ENCODE results near the gene PSG5.
"Not testable (repeated sequence)": the region's sequence is repeated elsewhere in the genome, so short reads cannot be mapped to it uniquely, and the experiment has no call there.

The PSG5 gene

GRCh38 chr19:43186311-43186935 is at the start of gene PSG5:
PSG5 (minus strand) TSS chr19:43186536; CDS start chr19:43186405, 131 bp downstream.
- not testable (repeated sequence) for DNase-seq (ENCODE audit: low spot score)

GRCh38 chr19:43235686-43236085 is 49.4 kb upstream of the PSG5 start:
- DNase-seq (ENCODE audit: low spot score), result not testable (repeated sequence)

GRCh38 chr19:43229315-43229714 is 43.0 kb upstream of the PSG5 start:
- no peak for DNase-seq (ENCODE audit: low spot score)

GRCh38 chr19:43228730-43229129 is 42.4 kb upstream of the PSG5 start:
- not testable (repeated sequence) for DNase-seq (ENCODE audit: low spot score)

DNA sequence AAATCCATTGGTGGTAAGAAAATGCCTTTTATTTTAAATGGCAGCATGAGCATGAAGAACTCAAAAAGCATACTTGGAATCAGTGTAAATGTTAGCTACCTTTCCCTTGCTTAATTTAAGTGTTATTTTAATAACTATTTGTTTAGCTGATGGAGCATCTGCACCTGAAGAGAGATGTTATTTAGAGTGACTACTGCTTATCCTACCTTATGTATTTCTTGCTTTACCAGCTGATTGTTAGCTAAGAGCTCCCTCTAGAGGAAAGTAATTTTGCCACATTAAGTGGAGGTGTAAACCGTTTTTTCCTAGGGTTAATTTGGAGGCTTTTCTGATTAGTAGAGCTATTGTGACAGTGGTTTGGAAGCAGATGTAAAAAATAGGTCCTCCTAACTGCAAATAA is 40.6 kb upstream of the PSG5 start:
- not testable (repeated sequence) for DNase-seq (ENCODE audit: low spot score)

DNA sequence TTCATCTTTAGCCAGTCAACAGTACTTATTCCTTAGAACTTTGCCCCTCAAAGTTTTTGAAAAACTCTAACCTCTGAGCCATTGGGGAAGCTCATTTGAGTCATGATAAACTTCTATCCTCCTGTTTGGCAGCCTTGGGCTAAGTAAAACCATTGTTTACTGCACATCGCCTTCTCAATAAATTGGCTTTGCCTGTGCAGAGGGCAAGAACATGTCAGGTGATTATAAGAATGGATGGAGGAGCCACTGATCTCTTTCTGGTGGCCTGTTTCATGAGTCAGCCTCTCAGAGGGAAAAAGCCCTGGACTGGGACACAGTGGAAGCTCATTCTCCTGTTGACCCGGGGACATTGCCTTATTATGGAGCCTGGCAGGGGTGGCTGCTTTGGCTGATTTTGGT is 38.5 kb upstream of the PSG5 start:
- DNase-seq (ENCODE audit: low spot score), result no peak

DNA sequence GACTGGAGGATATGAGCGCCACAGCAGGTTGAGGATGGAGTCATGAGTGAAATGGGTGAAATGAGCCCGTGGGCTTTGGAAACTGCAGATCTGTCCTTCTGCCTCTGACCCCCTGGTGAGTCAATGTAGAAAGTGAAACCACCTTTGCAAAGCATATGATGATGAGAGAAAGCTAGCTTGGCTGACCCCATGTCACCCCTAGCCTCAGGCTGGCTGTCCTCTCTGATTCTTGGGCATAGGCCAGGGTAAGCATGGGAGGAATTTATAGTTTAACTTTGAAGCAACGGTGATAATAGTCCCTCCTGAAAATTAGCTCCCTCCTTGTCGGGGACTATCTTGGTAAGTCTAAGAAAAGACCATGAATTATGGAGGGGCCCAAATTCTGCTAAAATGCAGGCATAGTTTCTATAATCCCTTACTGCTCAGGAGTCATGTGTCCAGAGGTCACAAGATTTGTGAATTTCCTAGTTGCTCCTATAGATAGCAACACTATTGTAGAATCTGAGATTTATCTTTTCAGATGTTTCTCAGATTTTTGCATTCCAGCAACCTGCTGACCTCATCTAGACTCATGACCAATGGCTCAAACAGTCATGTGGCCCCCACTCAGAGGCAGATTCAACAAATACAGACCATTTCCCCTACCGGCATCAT is 38.0 kb upstream of the PSG5 start:
- DNase-seq (ENCODE audit: low spot score), result not testable (repeated sequence)

- not testable (repeated sequence) for DNase-seq (ENCODE audit: low spot score)
Observed at GRCh38 chr19:43221891-43222290, 35.6 kb upstream of the PSG5 start.

DNA sequence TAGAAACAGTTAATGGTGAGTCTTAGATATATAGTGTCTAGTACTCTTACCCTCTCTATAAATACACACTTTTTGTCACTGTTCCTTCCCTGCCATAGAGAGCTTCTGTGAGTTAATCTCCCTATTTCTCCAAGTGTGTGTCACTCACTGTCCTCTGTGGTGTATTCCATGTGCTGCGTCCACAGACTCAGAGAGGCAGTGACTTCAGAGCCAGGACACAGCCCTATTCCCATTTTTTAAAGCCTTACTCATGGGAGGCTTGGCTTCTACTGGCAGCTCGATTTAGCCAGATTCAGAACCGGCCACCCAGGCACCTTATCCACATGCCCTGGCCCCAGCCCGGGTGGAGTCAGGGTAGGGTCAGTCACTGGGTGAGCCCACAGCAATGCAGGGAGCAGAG is 32.8 kb upstream of the PSG5 start:
- not testable (repeated sequence) for DNase-seq (ENCODE audit: low spot score)

DNA sequence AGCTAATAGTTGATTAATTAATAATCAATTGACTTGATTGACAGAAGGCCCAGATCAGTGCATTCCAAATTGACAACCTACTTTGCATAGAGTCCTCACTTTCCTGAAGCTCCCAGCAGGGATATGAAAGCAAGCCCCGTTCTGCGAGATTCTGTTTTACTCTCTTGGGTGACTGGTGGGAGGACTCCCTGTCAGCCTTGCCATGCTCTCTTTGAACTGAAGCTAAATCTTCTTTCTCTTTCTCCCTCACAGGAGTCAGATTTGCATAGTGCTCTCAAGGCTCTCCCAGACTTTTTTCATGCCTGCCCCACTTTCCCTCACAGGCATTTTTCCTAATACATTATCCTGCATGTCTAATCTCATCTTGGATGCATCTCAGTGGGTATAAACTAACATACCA is 29.5 kb upstream of the PSG5 start:
- not testable (repeated sequence) for DNase-seq (ENCODE audit: low spot score)

- no peak for DNase-seq (ENCODE audit: low spot score)
Observed at GRCh38 chr19:43207991-43208390, 21.7 kb upstream of the PSG5 start.

DNA sequence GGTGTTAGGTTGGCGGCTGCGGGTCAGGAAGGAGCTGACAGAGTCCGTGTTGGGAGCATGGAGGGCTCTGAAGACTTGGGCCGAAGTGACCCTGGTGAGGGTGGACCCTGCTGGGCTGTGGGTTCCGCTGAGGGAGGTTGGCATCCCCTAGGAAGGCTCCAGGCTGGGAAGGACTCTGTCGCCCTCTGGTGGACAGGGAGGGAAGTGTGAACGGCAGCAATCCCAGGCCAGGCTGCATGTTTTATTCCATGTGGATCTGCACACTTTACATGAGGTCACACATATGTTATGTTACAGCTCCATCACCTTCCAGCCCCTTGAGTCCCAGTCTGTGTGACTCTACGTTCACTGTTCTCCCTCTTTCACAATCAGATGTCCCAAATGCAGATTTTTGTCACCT is 20.8 kb upstream of the PSG5 start:
- DNase-seq (ENCODE audit: low spot score), result not testable (repeated sequence)

- not testable (repeated sequence) for DNase-seq (ENCODE audit: low spot score)
Observed at GRCh38 chr19:43205471-43206105, 19.3 kb upstream of the PSG5 start, which contains the start of gene PSG4. PSG4 (minus strand) TSS chr19:43205638; CDS start chr19:43205536, 102 bp downstream.

DNA sequence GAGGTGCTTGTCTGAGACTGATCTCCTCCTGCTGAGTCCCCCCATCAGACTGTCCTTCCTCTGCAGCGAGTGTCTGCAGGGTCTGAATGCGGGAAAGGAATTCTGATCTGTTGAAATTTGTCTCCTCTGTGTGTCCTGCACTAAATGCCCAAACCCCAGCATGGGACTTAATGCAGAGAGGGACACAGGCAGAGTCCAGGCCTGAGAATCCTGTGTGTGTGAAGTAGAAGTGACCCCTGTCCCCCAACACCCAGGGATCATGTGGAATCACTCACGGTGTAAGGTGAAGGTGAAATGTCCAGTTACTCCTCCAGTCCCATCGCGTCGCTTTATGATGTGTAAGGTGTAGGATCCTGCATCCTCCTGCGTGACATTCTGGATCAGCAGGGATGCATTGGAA is 17.3 kb upstream of the PSG5 start:
- not testable (repeated sequence) for DNase-seq (ENCODE audit: low spot score)

DNA sequence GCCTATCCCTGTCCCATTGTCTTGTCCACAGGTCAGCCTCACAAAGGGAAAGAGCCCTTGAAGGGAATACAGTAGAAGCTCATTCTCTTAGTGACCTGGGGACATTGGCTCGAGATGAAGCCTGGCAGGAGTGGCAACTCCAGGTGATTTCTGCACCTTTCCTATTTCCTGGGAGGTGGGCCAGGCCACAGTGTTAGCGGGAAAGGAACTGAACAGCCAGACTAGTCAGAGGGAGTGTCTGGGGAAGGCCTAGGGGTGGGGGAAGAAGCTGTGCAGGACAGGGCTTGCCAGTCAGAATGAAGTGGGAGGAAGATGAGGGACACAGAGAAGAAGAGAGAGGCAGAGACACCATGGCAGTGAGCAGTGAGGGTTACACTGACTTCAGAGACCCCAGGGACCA is 15.6 kb upstream of the PSG5 start:
- not testable (repeated sequence) for DNase-seq (ENCODE audit: low spot score)

- not testable (repeated sequence) for DNase-seq (ENCODE audit: low spot score)
Observed at GRCh38 chr19:43201337-43201801, 15.0 kb upstream of the PSG5 start.

DNA sequence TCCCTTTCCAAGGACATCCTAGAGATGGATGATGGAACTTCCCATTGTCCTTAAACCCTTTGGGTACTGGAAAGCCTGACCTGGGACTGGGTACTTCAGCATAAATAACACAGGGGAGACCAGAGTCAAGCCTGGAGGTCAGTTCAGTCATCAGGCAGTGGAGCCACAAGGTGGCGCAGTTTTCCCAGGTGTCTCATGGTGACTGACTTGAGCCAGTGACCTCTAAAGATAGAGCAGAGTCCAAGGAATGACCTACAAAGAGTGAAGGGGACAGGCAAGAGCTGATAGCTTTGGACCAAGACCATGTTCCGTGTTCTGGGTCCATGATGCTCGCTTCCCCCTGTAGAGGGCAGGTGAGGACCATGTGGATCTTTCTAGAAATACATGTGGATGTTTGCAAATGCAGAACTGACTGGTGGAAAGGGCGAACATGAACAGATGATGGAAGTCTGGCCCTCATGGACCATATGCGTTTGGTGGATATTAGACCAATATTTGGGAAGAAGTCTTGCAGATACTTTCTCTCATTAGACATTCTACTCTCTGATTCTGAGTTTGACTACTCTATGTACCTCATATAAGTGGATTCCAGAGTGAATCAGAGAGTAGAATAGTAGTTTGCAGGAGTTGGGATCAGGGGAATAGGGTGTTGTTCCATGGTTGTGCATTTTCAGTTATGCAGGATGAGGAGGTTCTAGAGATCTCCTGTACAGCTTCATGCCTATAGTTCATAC is 12.5 kb upstream of the PSG5 start:
- DNase-seq (ENCODE audit: low spot score), result not testable (repeated sequence)

DNA sequence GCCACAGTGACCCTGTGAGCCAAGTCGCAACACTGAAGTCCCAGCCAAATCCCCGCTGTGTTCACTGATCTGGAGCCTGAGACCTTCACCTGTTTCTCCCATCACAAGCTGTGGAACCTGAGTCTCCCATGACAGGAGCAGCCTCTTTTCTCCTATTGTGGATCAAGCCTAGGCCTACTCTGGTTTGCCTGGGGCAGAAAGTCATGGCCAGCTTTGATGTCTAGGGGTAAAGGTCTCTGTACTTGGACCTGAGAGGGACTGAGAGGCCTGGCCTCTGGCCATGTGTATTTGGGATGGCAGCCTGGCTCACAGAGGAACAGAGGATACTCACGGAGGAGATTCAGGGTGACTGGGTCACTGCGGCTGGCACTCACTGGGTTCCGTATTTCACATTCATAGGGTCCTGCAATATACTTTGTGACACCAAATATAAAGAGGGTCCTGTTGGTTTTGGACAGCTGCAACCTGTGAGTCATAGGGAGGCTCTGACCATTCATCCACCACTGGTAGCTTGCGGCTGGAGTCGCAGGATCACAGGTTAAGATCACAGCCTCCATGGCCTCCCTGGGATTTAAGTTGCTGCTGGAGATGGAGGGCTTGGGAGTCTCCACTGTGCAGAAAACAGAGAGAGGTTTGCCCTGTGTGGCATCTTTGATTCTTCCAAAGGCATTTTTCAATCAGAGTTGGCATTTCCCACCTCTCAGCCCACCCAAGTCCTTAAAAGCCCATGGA is 11.5 kb upstream of the PSG5 start:
- not testable (repeated sequence) for DNase-seq (ENCODE audit: low spot score)

- not testable (repeated sequence) for DNase-seq (ENCODE audit: low spot score)
Observed at GRCh38 chr19:43194397-43194796, 8.1 kb upstream of the PSG5 start.

DNA sequence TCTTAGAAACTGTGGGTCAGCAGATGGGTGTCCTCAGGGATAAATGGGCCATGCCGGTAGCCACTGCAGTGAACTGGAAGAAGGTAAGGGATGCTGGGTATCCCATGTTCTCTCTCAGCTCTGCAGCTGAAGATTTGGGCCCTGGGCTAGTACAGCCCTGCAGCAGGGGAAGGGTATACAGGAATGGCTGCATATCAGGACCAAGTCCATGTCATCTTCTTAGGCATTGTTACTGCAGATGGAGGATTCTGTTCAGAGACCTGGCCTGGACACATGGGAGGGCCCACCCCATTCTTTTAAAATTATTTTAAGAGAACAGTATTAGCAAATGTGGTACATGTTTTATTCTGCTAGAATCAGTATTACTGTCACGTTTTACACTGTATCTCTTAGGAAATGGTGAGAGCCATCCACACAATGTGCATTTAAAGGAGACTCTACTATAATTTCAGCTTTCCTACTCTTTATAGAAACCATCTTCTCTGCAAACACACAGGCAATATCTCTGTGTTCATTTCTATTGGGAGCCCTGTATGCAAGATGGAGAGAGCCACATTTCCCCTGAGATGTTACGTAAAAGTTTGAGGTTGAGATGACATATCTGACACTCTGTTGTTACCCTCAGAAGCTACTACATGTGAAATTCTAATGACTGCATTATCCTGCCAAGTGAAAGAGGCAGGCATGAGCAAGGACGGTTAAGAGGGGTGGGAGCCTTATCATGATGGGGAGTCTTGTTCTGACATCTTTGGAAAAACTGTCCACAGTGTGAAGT is 6.2 kb upstream of the PSG5 start:
- not testable (repeated sequence) for DNase-seq (ENCODE audit: low spot score)

DNA sequence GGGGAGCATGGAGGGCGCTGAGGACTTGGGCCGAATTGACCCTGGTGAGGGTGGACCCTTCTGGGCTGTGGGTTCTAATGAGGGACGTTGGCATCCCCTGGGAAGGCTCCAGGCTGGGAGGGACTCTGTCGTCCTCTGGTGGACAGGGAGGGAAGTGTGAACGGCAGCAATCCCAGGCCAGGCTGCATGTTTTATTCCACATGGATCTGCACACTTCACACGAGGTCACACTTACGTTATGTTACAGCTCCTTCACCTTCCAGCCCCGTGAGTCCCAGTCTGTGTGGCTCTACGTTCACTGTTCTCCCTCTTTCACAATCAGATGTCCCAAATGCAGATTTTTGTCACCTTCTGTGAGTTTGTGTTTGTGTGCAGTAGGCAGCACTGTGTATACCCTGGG is 1.8 kb upstream of the PSG5 start:
- DNase-seq (ENCODE audit: low spot score), result not testable (repeated sequence)

All from left forelimb (tissue), 1 donor.